OCI-LY7 (cell line): Measurements from ENCODE around the gene HYCC1. TPM values are rescaled to one million over a fixed set of nuclear protein-coding genes. Genes with fewer than 3 reads are reported as not detected.

Experiments
- BruUV-seq: library from RNA; stranded (reverse); fragments of 400-500 nt; replicated peaks from 2 replicates; lab custom pipeline; 2021; lab: Mats Ljungman, UMichigan
- CTCF ChIA-PET: fragments of 300-600 bp; sonication (Branson Sonifier 250); formaldehyde crosslinking; loops from one replicate; lab custom pipeline; 2022; ENCODE audit warnings: antibody characterized with exemption; ENCODE audit not compliant: unreplicated experiment; lab: Charles Lee
- POLR2A ChIA-PET: fragments of 300-600 bp; sonication (Branson Sonifier 250); formaldehyde crosslinking; loops from one replicate; lab custom pipeline; 2022; ENCODE audit warnings: antibody characterized with exemption; lab: Charles Lee
- DNase-seq: peaks from one replicate; pipeline ENCODE4 v3.0.0-alpha.2; 2015; ENCODE audit warnings: low spot score
- H2AFZ ChIP-seq: fragments of 200-600 bp; sonication (generic), shearing (Covaris generic); 2 replicates; pipeline ENCODE4 v1.6.1; 2014; ENCODE audit warnings: mild to moderate bottlenecking, antibody characterized with exemption, low read length, moderate library complexity
- H3K27ac ChIP-seq: fragments of 200-600 bp; sonication (generic); 2 replicates; pipeline ENCODE4 v1.5.1; 2014; ENCODE audit warnings: mixed run types, low read depth, mild to moderate bottlenecking, moderate library complexity, low read length, inconsistent platforms; ENCODE audit not compliant: poor library complexity, severe bottlenecking
- H3K36me3 ChIP-seq: fragments of 200-600 bp; sonication (generic); 2 replicates; pipeline ENCODE4 v1.6.1; 2014; ENCODE audit warnings: mild to moderate bottlenecking, antibody characterized with exemption, low read length, moderate library complexity, mixed read lengths; ENCODE audit not compliant: insufficient read depth
- H3K4me1 ChIP-seq: fragments of 200-600 bp; sonication (generic); 2 replicates; pipeline ENCODE4 v1.5.1; 2014; ENCODE audit warnings: mild to moderate bottlenecking, low read length; ENCODE audit not compliant: insufficient read depth, poor library complexity, severe bottlenecking
- H3K4me2 ChIP-seq: fragments of 200-600 bp; sonication (generic); 2 replicates; pipeline ENCODE4 v1.6.1; 2014; ENCODE audit warnings: mild to moderate bottlenecking, low read length
- H3K4me3 ChIP-seq: fragments of 200-600 bp; sonication (generic); 2 replicates; pipeline ENCODE4 v1.5.1; 2014; ENCODE audit warnings: mild to moderate bottlenecking, low read depth, low read length; ENCODE audit not compliant: poor library complexity, severe bottlenecking
- H3K79me2 ChIP-seq: fragments of 200-600 bp; sonication (generic); 2 replicates; pipeline ENCODE4 v1.6.1; 2016; ENCODE audit warnings: low read depth, mild to moderate bottlenecking, low read length, moderate library complexity, mixed read lengths; ENCODE audit not compliant: insufficient read depth
- H3K9me2 ChIP-seq: fragments of 200-600 bp; sonication (generic); 2 replicates; pipeline ENCODE4 v1.6.1; 2016; ENCODE audit warnings: mild to moderate bottlenecking, low read length, mixed read lengths; ENCODE audit not compliant: insufficient read depth
- H3K9me3 ChIP-seq: fragments of 200-600 bp; sonication (generic); 2 replicates; pipeline ENCODE4 v1.6.1; 2014; ENCODE audit warnings: mild to moderate bottlenecking, mixed run types, low read length, mixed read lengths
- H4K20me1 ChIP-seq: fragments of 200-600 bp; sonication (generic); 2 replicates; pipeline ENCODE4 v1.6.1; 2014; ENCODE audit warnings: mild to moderate bottlenecking, antibody characterized with exemption, low read length, moderate library complexity, mixed read lengths; ENCODE audit not compliant: insufficient read depth
- EZH2phosphoT487 ChIP-seq: fragments of 200-600 bp; sonication (generic); IDR thresholded peaks from 2 replicates; pipeline ENCODE4 v1.6.1; 2018; ENCODE audit warnings: low read depth, borderline replicate concordance, mild to moderate bottlenecking, mixed run types, antibody characterized with exemption, low read length, moderate library complexity, mixed read lengths
- intact Hi-C: fragments of 100-400 bp; cut with micrococcal nuclease; formaldehyde crosslinking; loops from one replicate; pipeline ENCODE4 v1.10.0; 2022; ENCODE audit not compliant: unreplicated experiment
- total RNA-seq, 2 experiments: library from RNA; depleted of rRNA in 1 of 2; stranded (reverse); fragments of >200 nt in 1 of 2; shearing (Covaris generic) in 1 of 2; gene quantifications; 2 replicates each; pipeline ENCODE4 v1.2.3, GENCODE V29; 2014 to 2022
- TF ChIP-seq, protein P1 (sequence below): fragments of 200-600 bp; sonication (generic); conservative IDR thresholded peaks from 2 replicates; pipeline ENCODE4 v1.5.1; 2014; ENCODE audit warnings: mild to moderate bottlenecking, antibody characterized with exemption, low read length, moderate library complexity, mixed read lengths

HYCC1 gene
- total RNA-seq, 2 experiments from 2014 or later, result 43.3 to 157 TPM

DNA sequence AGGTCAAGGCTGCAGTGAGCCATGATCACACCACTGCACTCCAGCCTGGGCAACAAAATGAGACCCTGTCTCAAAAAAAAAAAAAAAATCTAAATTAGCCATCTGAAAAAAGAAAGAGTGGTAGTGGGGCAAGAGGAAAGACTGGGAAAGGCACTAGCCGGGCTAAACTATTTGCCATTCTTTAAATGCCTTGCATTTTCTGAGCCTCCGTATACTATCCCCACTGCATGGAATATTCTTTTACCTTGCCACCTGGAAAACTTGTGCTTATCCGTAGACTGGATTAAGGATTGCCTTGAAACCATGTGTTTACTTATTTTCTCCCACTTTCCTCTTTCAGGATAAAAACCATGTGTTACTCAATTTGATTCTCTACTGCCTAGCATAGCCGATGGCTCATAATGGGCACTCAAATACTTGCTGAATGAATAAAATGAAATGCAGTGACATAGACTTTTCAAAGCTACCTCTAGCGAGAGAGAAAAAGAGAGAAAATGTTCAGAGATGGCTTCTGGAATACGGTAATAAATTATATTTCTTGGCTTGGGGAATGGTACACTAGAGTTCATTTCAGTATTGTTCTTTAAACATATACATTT is 30.6 kb downstream of the HYCC1 start:
- no peak for DNase-seq
- H3K36me3 ChIP-seq, result peaks cover 86% of the 10 kb centered on the region
- BruUV-seq, result no TSS peak

DNA sequence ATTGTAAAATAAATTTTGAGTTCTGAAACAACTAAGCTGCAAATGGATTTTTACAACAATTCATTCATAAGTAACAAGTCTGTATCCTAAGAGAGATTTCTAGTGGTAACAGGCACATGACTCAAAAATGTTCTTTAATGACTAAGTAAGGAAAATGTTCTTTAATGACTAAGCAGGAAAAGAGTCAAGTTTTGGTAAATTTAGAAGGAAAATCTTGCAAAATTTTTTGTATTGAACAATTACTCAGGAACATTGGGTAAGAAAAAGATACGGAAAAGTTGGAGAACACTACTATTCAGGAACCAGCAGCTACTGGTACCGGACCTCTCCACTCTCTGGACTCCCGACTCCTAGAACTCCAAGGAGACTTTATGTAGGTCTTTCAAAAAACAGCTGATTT is 33.5 kb downstream of the HYCC1 start:
- H4K20me1 ChIP-seq, result no peaks in the 10 kb centered on the region
- H2AFZ ChIP-seq, result no peak overlapping the region
- no TSS peak for BruUV-seq
- no peaks in the 10 kb centered on the region for H3K4me1 ChIP-seq
- peaks cover 13% of the 10 kb centered on the region; the same call in 1 of the 2 replicates for H3K79me2 ChIP-seq
- ChIA-PET CTCF (no interaction called here), POLR2A (interaction anchor here (0.6 to 2.0 kb wide), 5 partner anchors 9 to 346 kb away, joined by 3 to 5 read pairs (median 3); no protein-coding TSS in a partner anchor)
- TF ChIP-seq EZH2phosphoT487, result no peak
- TF ChIP-seq, protein P1, sequence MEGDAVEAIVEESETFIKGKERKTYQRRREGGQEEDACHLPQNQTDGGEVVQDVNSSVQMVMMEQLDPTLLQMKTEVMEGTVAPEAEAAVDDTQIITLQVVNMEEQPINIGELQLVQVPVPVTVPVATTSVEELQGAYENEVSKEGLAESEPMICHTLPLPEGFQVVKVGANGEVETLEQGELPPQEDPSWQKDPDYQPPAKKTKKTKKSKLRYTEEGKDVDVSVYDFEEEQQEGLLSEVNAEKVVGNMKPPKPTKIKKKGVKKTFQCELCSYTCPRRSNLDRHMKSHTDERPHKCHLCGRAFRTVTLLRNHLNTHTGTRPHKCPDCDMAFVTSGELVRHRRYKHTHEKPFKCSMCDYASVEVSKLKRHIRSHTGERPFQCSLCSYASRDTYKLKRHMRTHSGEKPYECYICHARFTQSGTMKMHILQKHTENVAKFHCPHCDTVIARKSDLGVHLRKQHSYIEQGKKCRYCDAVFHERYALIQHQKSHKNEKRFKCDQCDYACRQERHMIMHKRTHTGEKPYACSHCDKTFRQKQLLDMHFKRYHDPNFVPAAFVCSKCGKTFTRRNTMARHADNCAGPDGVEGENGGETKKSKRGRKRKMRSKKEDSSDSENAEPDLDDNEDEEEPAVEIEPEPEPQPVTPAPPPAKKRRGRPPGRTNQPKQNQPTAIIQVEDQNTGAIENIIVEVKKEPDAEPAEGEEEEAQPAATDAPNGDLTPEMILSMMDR, result no peak
- no peak overlapping the region for H3K27ac ChIP-seq
- H3K9me2 ChIP-seq, result no peaks in the 10 kb centered on the region
- no peak overlapping the region for H3K4me3 ChIP-seq
- H3K4me2 ChIP-seq, result no peak overlapping the region
- intact Hi-C loops, result no loop called here
- peaks cover 89% of the 10 kb centered on the region for H3K36me3 ChIP-seq
- no peaks in the 10 kb centered on the region for H3K9me3 ChIP-seq
- no peak for DNase-seq

More for the DNA sequence above, 30.6 kb downstream of the HYCC1 start:
- H3K9me3 ChIP-seq, result no peaks in the 10 kb centered on the region; the same call in 1 of the 2 replicates
- H3K9me2 ChIP-seq, result no peaks in the 10 kb centered on the region
- H3K4me3 ChIP-seq, result no peak overlapping the region
- H2AFZ ChIP-seq, result no peak overlapping the region
- no peak overlapping the region for H3K4me2 ChIP-seq
- H3K79me2 ChIP-seq, result peaks cover 40% of the 10 kb centered on the region
- H4K20me1 ChIP-seq, result no peaks in the 10 kb centered on the region
- CTCF ChIA-PET, result interaction anchor here (0.6 kb wide), 1 partner anchor 41 kb away, joined by 3 read pairs; no protein-coding TSS in a partner anchor
- intact Hi-C loops, result no loop called here
- TF ChIP-seq EZH2phosphoT487, result no peak
- TF ChIP-seq, protein P1, result no peak
- H3K4me1 ChIP-seq, result peaks cover 14% of the 10 kb centered on the region
- no peak overlapping the region for H3K27ac ChIP-seq
- POLR2A ChIA-PET, result interaction anchor here (1.3 kb wide), 1 partner anchor 10 kb away, joined by 4 read pairs; no protein-coding TSS in a partner anchor

DNA sequence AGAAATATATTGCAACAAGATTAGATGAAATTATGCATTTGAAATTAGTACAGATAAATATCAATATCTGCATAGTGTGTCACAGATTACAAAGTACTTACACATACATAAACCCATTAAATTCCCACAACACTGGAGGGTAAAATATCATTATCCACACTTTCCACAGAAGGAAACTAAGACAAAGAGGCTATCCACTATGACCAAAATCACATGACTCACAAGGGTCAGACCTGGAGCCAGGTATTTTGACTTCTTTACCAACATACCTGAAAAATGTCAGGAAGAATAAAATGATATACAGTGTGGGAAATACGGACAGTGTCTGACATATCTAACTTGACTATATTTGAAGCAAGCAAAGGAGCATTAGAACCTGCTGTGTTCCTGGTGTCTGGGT is 34.1 kb downstream of the HYCC1 start:
- TF ChIP-seq, protein P1, result no peak
- TF ChIP-seq EZH2phosphoT487, result no peak
- Histone ChIP-seq H3K9me3 (no peaks in the 10 kb centered on the region), H3K9me2 (no peaks in the 10 kb centered on the region), H4K20me1 (no peaks in the 10 kb centered on the region), H3K4me2 (no peak overlapping the region), H3K4me1 (no peaks in the 10 kb centered on the region), H3K79me2 (peaks cover 8% of the 10 kb centered on the region; the same call in 1 of the 2 replicates), H2AFZ (no peak overlapping the region), H3K27ac (no peak overlapping the region), H3K4me3 (no peak overlapping the region), H3K36me3 (peaks cover 89% of the 10 kb centered on the region)
- intact Hi-C loops, result no loop called here
- no TSS peak for BruUV-seq
- ChIA-PET POLR2A (interaction anchor here (0.6 to 1.2 kb wide), 4 partner anchors 8 to 345 kb away, joined by 3 read pairs; no protein-coding TSS in a partner anchor), CTCF (no interaction called here)
- DNase-seq, result no peak
